RWPE2 (cell line): ENCODE results near the gene SETD2.
A peak's percentile ranks its signal among the peaks of the same experiment; 100 is the strongest.
"Not testable (repeated sequence)": the region's sequence is repeated elsewhere in the genome, so short reads cannot be mapped to it uniquely, and the experiment has no call there.

Experiments used
- ATAC-seq: fragments of 200-7000 bp; cut with Tn5 transposase; 3 replicates; pipeline ENCODE4 v1.9.1; 2021; ENCODE audit warnings: low read depth
- DNase-seq: peaks from one replicate; pipeline ENCODE4 v3.0.0-alpha.2; 2020; ENCODE audit warnings: low spot score
- H3K27ac ChIP-seq: fragments of 450-650 bp; 2 replicates; pipeline ENCODE4 v1.5.1; 2017; ENCODE audit warnings: mild to moderate bottlenecking; ENCODE audit not compliant: poor library complexity, severe bottlenecking
- H3K27me3 ChIP-seq: fragments of 250-450 bp; sonication (Bioruptor Pico); 2 replicates; pipeline ENCODE4 v1.5.1; 2021; ENCODE audit warnings: mild to moderate bottlenecking, moderate library complexity; ENCODE audit not compliant: insufficient read depth, poor library complexity, severe bottlenecking
- H3K36me3 ChIP-seq: fragments of 250-450 bp; sonication (Bioruptor Pico); 2 replicates; pipeline ENCODE4 v1.5.1; 2020; ENCODE audit warnings: low read depth, mild to moderate bottlenecking, moderate library complexity
- H3K4me1 ChIP-seq: fragments of 250-450 bp; sonication (Bioruptor Pico); 2 replicates; pipeline ENCODE4 v1.5.1; 2021; ENCODE audit warnings: mild to moderate bottlenecking, moderate library complexity; ENCODE audit not compliant: insufficient read depth, poor library complexity, severe bottlenecking
- H3K4me3 ChIP-seq: fragments of 250-450 bp; sonication (Bioruptor Pico); 2 replicates; pipeline ENCODE4 v1.5.1; 2021; ENCODE audit warnings: mild to moderate bottlenecking, moderate library complexity; ENCODE audit not compliant: severe bottlenecking
- H3K9me3 ChIP-seq: fragments of 250-450 bp; sonication (Bioruptor Pico); 2 replicates; pipeline ENCODE4 v1.5.1; 2021; ENCODE audit warnings: mild to moderate bottlenecking, moderate library complexity; ENCODE audit not compliant: severe bottlenecking
- TF ChIP-seq, protein P1 (sequence below): fragments of 450-650 bp; IDR thresholded peaks from one replicate; pipeline ENCODE4 v1.5.1; 2017; ENCODE audit warnings: mild to moderate bottlenecking, moderate library complexity; ENCODE audit not compliant: poor library complexity, severe bottlenecking

SETD2 gene

GRCh38 chr3:47149339-47149933, 14.5 kb downstream of the SETD2 start:
- no peak overlapping the region for H3K4me3 ChIP-seq
- TF ChIP-seq, protein P1, sequence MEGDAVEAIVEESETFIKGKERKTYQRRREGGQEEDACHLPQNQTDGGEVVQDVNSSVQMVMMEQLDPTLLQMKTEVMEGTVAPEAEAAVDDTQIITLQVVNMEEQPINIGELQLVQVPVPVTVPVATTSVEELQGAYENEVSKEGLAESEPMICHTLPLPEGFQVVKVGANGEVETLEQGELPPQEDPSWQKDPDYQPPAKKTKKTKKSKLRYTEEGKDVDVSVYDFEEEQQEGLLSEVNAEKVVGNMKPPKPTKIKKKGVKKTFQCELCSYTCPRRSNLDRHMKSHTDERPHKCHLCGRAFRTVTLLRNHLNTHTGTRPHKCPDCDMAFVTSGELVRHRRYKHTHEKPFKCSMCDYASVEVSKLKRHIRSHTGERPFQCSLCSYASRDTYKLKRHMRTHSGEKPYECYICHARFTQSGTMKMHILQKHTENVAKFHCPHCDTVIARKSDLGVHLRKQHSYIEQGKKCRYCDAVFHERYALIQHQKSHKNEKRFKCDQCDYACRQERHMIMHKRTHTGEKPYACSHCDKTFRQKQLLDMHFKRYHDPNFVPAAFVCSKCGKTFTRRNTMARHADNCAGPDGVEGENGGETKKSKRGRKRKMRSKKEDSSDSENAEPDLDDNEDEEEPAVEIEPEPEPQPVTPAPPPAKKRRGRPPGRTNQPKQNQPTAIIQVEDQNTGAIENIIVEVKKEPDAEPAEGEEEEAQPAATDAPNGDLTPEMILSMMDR: no peak
- no peaks in the 10 kb centered on the region for H3K27me3 ChIP-seq
- H3K4me1 ChIP-seq: no peaks in the 10 kb centered on the region
- no peaks in the 10 kb centered on the region for H3K9me3 ChIP-seq
- peaks cover 3% of the 10 kb centered on the region; the same call in 1 of the 2 replicates for H3K36me3 ChIP-seq
- ATAC-seq (peak; percentile 17; the same call in 1 of the 3 replicates), DNase-seq (no peak)
- H3K27ac ChIP-seq: no peak overlapping the region

GRCh38 chr3:47145272-47145671, 18.6 kb downstream of the SETD2 start:
- Histone ChIP-seq H3K36me3 (0 out of 2 replicates have a peak, but pooled peaks cover 4% of the 10 kb centered on the region), H3K27me3 (no peaks in the 10 kb centered on the region), H3K4me1 (peaks cover 2% of the 10 kb centered on the region), H3K9me3 (no peaks in the 10 kb centered on the region), H3K27ac (no peak overlapping the region), H3K4me3 (no peak overlapping the region)
- TF ChIP-seq, protein P1: no peak
- ATAC-seq: no peak
- no peak for DNase-seq

DNA sequence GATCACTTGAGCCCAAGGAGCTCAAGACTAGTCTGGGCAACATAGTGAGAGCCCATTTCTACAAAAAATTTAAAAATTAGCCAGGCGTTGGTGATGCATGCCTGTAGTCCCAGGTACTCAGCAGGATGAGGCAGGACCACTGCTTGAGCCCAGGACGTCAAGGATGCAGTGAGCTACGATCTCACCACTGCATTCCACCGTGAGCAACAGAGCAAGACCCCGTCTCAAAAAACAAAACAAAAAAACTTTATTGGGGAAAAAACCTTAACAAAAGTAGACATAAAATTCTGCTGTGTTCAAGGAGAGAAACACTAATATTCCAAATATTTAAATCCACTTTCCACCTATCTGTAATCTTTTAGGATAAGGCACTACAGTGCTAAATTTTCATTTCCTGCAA, 20.8 kb downstream of the SETD2 start:
- Histone ChIP-seq H3K4me1 (peaks cover 3% of the 10 kb centered on the region), H3K4me3 (no peak overlapping the region), H3K27me3 (no peaks in the 10 kb centered on the region), H3K27ac (no peak overlapping the region), H3K9me3 (no peaks in the 10 kb centered on the region), H3K36me3 (0 out of 2 replicates have a peak, but pooled peaks cover 4% of the 10 kb centered on the region)
- DNase-seq (no peak), ATAC-seq (no peak)
- TF ChIP-seq, protein P1: no peak

- not testable (repeated sequence) for H3K27ac ChIP-seq, H3K27me3 ChIP-seq, H3K4me1 ChIP-seq
Observed at GRCh38 chr3:47142536-47142935, 21.4 kb downstream of the SETD2 start.

DNA sequence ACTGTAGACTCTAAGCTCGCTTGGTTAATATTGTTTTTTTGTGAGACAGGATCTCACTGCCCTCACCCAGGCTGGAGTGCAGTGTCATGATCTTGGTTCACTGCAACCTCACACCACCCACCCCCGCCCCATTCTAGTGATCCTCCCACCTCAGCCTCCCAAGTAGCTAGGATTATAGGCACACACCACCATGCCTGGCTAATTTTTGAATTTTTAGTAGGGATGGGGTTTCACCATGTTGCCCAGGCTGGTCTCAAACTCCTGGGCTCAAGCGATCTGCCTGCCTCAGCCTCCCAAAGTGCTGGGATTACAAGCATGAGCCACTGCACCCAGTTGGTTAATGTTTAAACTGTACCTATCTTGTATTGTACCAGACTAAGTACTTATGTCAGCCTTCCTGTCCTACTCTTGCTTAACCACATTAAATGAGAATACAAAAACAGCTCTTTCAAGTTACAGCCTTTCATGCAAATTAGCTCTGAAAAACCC, 22.9 kb downstream of the SETD2 start:
- not testable (repeated sequence) for DNase-seq, H3K36me3 ChIP-seq, ATAC-seq, H3K4me1 ChIP-seq, H3K27me3 ChIP-seq, H3K4me3 ChIP-seq, H3K9me3 ChIP-seq, H3K27ac ChIP-seq

More at GRCh38 chr3:47142536-47142935, 21.4 kb downstream of the SETD2 start:
- not testable (repeated sequence) for H3K36me3 ChIP-seq, H3K4me3 ChIP-seq, H3K9me3 ChIP-seq, ATAC-seq, DNase-seq

GRCh38 chr3:47140553-47140952, 23.4 kb downstream of the SETD2 start:
- ATAC-seq, H3K27me3 ChIP-seq, H3K4me3 ChIP-seq, H3K36me3 ChIP-seq, DNase-seq, H3K27ac ChIP-seq, H3K9me3 ChIP-seq: not testable (repeated sequence)
- peaks cover 11% of the 10 kb centered on the region for H3K4me1 ChIP-seq
